ENCODE data around the gene LRRC23. TPM values are rescaled to one million over a fixed set of nuclear protein-coding genes. Genes with fewer than 3 reads are reported as not detected.

LRRC23 gene
- 5.8 and 6.0 TPM in 2 replicates for polyA plus RNA-seq (2013)

GRCh38 chr12:6904280-6905276 lies at the start of gene LRRC23:
Gene LRRC23 (plus strand): TSS chr12:6904822. CDS start chr12:6905634, 812 bp downstream.
- Histone ChIP-seq H3K23ac (ENCODE audit: low read length) (no peak within 1 kb of the TSS), H2AK5ac (ENCODE audit: low read length) (peak within 1 kb of the TSS; percentile 48), H3K18ac (ENCODE audit: low read length) (peak within 1 kb of the TSS; percentile 67), H3K14ac (ENCODE audit: low read length) (peak within 1 kb of the TSS; percentile 93), H3K9ac (ENCODE audit: low read length) (peak within 1 kb of the TSS; percentile 8), H4K91ac (ENCODE audit: low read depth, low read length) (peak within 1 kb of the TSS; percentile 78), H3K4ac (ENCODE audit: low read depth, low read length) (peak within 1 kb of the TSS; percentile 60), H3K79me2 (ENCODE audit: control insufficient read depth, insufficient read depth, low read length, poor library complexity) (peaks cover 3% of the 10 kb centered on the region), H3K4me3 (ENCODE audit: low read depth, low read length) (peak within 1 kb of the TSS; percentile 76), H2BK12ac (ENCODE audit: low read length) (no peak within 1 kb of the TSS), H3K9me3 (ENCODE audit: insufficient read depth, low read depth, low read length) (no peaks in the 10 kb centered on the region), H2AFZ (ENCODE audit: insufficient read depth, low read length, poor library complexity) (peak within 1 kb of the TSS; percentile 86), H4K8ac (ENCODE audit: low read depth, low read length) (peak within 1 kb of the TSS; percentile 94), H3K27me3 (ENCODE audit: insufficient read depth, low read length) (no peaks in the 10 kb centered on the region), H4K12ac (ENCODE audit: low read depth, low read length) (peak within 1 kb of the TSS; percentile 87), H3K4me1 (ENCODE audit: control insufficient read depth in 1 of 2, insufficient read depth in 2 of 2, low read length in 2 of 2) (peaks cover 4 to 6% of the 10 kb centered on the region in 2 experiments), H2BK120ac (ENCODE audit: insufficient read depth, low read length, poor library complexity) (peak within 1 kb of the TSS; percentile 56), H3K36me3 (ENCODE audit: control insufficient read depth in 1 of 2, insufficient read depth in 2 of 2, low read length in 2 of 2) (no peaks in the 10 kb centered on the region), H3K4me2 (ENCODE audit: low read length) (peak within 1 kb of the TSS; percentile 65), H2BK5ac (ENCODE audit: low read depth, low read length, poor library complexity) (peak within 1 kb of the TSS; percentile 41), H3K27ac (ENCODE audit: low read depth, low read length) (no peak within 1 kb of the TSS), H3K79me1 (ENCODE audit: low read length) (peaks cover 8% of the 10 kb centered on the region)
- no CpG with 5 or more reads among the region's 34 CpGs for WGBS (ENCODE audit: extremely low coverage, insufficient coverage, insufficient read length)
- DNase-seq: peak; percentile 91 to 96

- H2AK5ac ChIP-seq (ENCODE audit: low read length): no peak overlapping the region
These were observed 49.3 kb upstream of the LRRC23 start for GRCh38 chr12:6855322-6855721.

GRCh38 chr12:6858799-6859198 lies 45.8 kb upstream of the LRRC23 start:
- WGBS (ENCODE audit: extremely low coverage, insufficient coverage, insufficient read length): no CpG with 5 or more reads among the region's 2 CpGs
- no peak overlapping the region for H3K4me2 ChIP-seq (ENCODE audit: low read length)
- H4K12ac ChIP-seq (ENCODE audit: low read depth, low read length): no peak overlapping the region
- no peak overlapping the region for H3K9ac ChIP-seq (ENCODE audit: low read length)
- no peak overlapping the region for H3K23ac ChIP-seq (ENCODE audit: low read length)
- no peak overlapping the region for H4K91ac ChIP-seq (ENCODE audit: low read depth, low read length)
- H3K36me3 ChIP-seq (ENCODE audit: control insufficient read depth in 1 of 2, insufficient read depth in 2 of 2, low read length in 2 of 2): peaks cover 67 to 81% of the 10 kb centered on the region in 2 experiments
- H3K14ac ChIP-seq (ENCODE audit: low read length): no peak overlapping the region
- DNase-seq: no peak
- H3K4me3 ChIP-seq (ENCODE audit: low read depth, low read length): no peak overlapping the region
- no peak overlapping the region for H2AFZ ChIP-seq (ENCODE audit: insufficient read depth, low read length, poor library complexity)
- no peak overlapping the region for H3K27ac ChIP-seq (ENCODE audit: low read depth, low read length)
- H4K8ac ChIP-seq (ENCODE audit: low read depth, low read length): no peak overlapping the region
- no peaks in the 10 kb centered on the region for H3K4me1 ChIP-seq (ENCODE audit: control insufficient read depth in 1 of 2, insufficient read depth in 2 of 2, low read length in 2 of 2)
- no peaks in the 10 kb centered on the region for H3K9me3 ChIP-seq (ENCODE audit: insufficient read depth, low read depth, low read length)
- H3K79me1 ChIP-seq (ENCODE audit: low read length): no peaks in the 10 kb centered on the region
- H3K18ac ChIP-seq (ENCODE audit: low read length): no peak overlapping the region
- H3K27me3 ChIP-seq (ENCODE audit: insufficient read depth, low read length): no peaks in the 10 kb centered on the region
- H2BK120ac ChIP-seq (ENCODE audit: insufficient read depth, low read length, poor library complexity): no peak overlapping the region
- no peak overlapping the region for H2BK5ac ChIP-seq (ENCODE audit: low read depth, low read length, poor library complexity)
- H2BK12ac ChIP-seq (ENCODE audit: low read length): no peak overlapping the region
- H2AK5ac ChIP-seq (ENCODE audit: low read length): no peak overlapping the region
- no peaks in the 10 kb centered on the region for H3K79me2 ChIP-seq (ENCODE audit: control insufficient read depth, insufficient read depth, low read length, poor library complexity)
- no peak overlapping the region for H3K4ac ChIP-seq (ENCODE audit: low read depth, low read length)

More at GRCh38 chr12:6855322-6855721, 49.3 kb upstream of the LRRC23 start:
- Histone ChIP-seq H3K18ac (ENCODE audit: low read length) (no peak overlapping the region), H4K91ac (ENCODE audit: low read depth, low read length) (no peak overlapping the region), H3K79me2 (ENCODE audit: control insufficient read depth, insufficient read depth, low read length, poor library complexity) (peaks cover 4% of the 10 kb centered on the region), H3K9ac (ENCODE audit: low read length) (no peak overlapping the region), H2BK12ac (ENCODE audit: low read length) (no peak overlapping the region), H3K27me3 (ENCODE audit: insufficient read depth, low read length) (no peaks in the 10 kb centered on the region), H3K4me2 (ENCODE audit: low read length) (no peak overlapping the region), H2BK120ac (ENCODE audit: insufficient read depth, low read length, poor library complexity) (no peak overlapping the region), H3K4me3 (ENCODE audit: low read depth, low read length) (no peak overlapping the region), H3K23ac (ENCODE audit: low read length) (no peak overlapping the region), H3K4me1 (ENCODE audit: control insufficient read depth in 1 of 2, insufficient read depth in 2 of 2, low read length in 2 of 2) (peaks cover 10% of the 10 kb centered on the region in 2 experiments), H3K27ac (ENCODE audit: low read depth, low read length) (no peak overlapping the region), H4K12ac (ENCODE audit: low read depth, low read length) (no peak overlapping the region), H3K79me1 (ENCODE audit: low read length) (peaks cover 5% of the 10 kb centered on the region), H2BK5ac (ENCODE audit: low read depth, low read length, poor library complexity) (no peak overlapping the region), H2AFZ (ENCODE audit: insufficient read depth, low read length, poor library complexity) (no peak overlapping the region), H3K14ac (ENCODE audit: low read length) (no peak overlapping the region), H3K36me3 (ENCODE audit: control insufficient read depth in 1 of 2, insufficient read depth in 2 of 2, low read length in 2 of 2) (peaks cover 38 to 50% of the 10 kb centered on the region in 2 experiments), H3K9me3 (ENCODE audit: insufficient read depth, low read depth, low read length) (no peaks in the 10 kb centered on the region), H4K8ac (ENCODE audit: low read depth, low read length) (no peak overlapping the region), H3K4ac (ENCODE audit: low read depth, low read length) (no peak overlapping the region)
- DNase-seq: no peak
- no CpG with 5 or more reads among the region's 14 CpGs for WGBS (ENCODE audit: extremely low coverage, insufficient coverage, insufficient read length)

GRCh38 chr12:6860116-6860515 lies 44.5 kb upstream of the LRRC23 start:
- WGBS (ENCODE audit: extremely low coverage, insufficient coverage, insufficient read length): no CpG with 5 or more reads among the region's 9 CpGs

More at GRCh38 chr12:6860116-6860515, 44.5 kb upstream of the LRRC23 start:
- Histone ChIP-seq H3K23ac (ENCODE audit: low read length) (no peak overlapping the region), H3K9ac (ENCODE audit: low read length) (no peak overlapping the region), H3K79me2 (ENCODE audit: control insufficient read depth, insufficient read depth, low read length, poor library complexity) (no peaks in the 10 kb centered on the region), H2BK12ac (ENCODE audit: low read length) (no peak overlapping the region), H2BK120ac (ENCODE audit: insufficient read depth, low read length, poor library complexity) (no peak overlapping the region), H3K18ac (ENCODE audit: low read length) (no peak overlapping the region), H3K4ac (ENCODE audit: low read depth, low read length) (no peak overlapping the region), H3K79me1 (ENCODE audit: low read length) (no peaks in the 10 kb centered on the region), H4K8ac (ENCODE audit: low read depth, low read length) (no peak overlapping the region), H2BK5ac (ENCODE audit: low read depth, low read length, poor library complexity) (no peak overlapping the region), H3K9me3 (ENCODE audit: insufficient read depth, low read depth, low read length) (no peaks in the 10 kb centered on the region), H3K14ac (ENCODE audit: low read length) (no peak overlapping the region), H3K4me3 (ENCODE audit: low read depth, low read length) (no peak overlapping the region), H3K36me3 (ENCODE audit: control insufficient read depth in 1 of 2, insufficient read depth in 2 of 2, low read length in 2 of 2) (peaks cover 80 to 90% of the 10 kb centered on the region in 2 experiments), H2AFZ (ENCODE audit: insufficient read depth, low read length, poor library complexity) (no peak overlapping the region), H2AK5ac (ENCODE audit: low read length) (no peak overlapping the region), H4K12ac (ENCODE audit: low read depth, low read length) (no peak overlapping the region), H3K4me2 (ENCODE audit: low read length) (no peak overlapping the region), H3K27me3 (ENCODE audit: insufficient read depth, low read length) (no peaks in the 10 kb centered on the region), H3K27ac (ENCODE audit: low read depth, low read length) (no peak overlapping the region), H3K4me1 (ENCODE audit: control insufficient read depth in 1 of 2, insufficient read depth in 2 of 2, low read length in 2 of 2) (no peaks in the 10 kb centered on the region), H4K91ac (ENCODE audit: low read depth, low read length) (no peak overlapping the region)
- DNase-seq: no peak

Measured in trophoblast cell (in vitro differentiated cells and primary cell).